ENCODE measurements around the gene BTBD1.

Gene BTBD1

GRCh38 chr15:83066034-83066733 is 868 bp downstream of the BTBD1 start:
- in situ Hi-C loops (cut with MboI; ENCODE audit: low pct_unique_long_range_greater_than_20kb, low sequenced_read_pairs, unreplicated experiment) = no loop called here
- DNase-seq (ENCODE audit: low spot score) = no peak
- TF ChIP-seq, protein P1, sequence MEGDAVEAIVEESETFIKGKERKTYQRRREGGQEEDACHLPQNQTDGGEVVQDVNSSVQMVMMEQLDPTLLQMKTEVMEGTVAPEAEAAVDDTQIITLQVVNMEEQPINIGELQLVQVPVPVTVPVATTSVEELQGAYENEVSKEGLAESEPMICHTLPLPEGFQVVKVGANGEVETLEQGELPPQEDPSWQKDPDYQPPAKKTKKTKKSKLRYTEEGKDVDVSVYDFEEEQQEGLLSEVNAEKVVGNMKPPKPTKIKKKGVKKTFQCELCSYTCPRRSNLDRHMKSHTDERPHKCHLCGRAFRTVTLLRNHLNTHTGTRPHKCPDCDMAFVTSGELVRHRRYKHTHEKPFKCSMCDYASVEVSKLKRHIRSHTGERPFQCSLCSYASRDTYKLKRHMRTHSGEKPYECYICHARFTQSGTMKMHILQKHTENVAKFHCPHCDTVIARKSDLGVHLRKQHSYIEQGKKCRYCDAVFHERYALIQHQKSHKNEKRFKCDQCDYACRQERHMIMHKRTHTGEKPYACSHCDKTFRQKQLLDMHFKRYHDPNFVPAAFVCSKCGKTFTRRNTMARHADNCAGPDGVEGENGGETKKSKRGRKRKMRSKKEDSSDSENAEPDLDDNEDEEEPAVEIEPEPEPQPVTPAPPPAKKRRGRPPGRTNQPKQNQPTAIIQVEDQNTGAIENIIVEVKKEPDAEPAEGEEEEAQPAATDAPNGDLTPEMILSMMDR (IDR thresholded peaks at IDR 0.05; ENCODE audit: extremely low read depth, insufficient read depth, missing control alignments) = no peak

DNA sequence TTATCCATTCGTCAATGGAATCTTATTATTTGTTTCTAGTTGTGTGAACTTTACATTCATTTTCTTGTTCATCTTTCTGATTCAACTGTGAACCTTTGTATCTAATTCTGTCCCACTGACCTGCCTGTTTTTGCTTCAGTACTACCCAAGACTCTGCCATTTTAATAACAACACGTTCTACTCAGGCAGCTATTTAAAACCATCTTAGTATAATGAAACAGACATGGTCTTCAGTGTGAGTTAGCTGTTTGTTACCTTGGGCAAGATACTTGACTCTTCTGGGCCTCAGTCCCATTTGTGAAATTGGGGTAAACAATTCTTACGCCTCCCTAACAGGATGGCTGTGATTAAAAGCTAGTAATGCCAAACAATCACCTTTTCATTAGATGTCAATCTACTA is 1.6 kb downstream of the BTBD1 start:
- no peak for DNase-seq (ENCODE audit: low spot score)
- TF ChIP-seq, protein P1 (IDR thresholded peaks at IDR 0.05; ENCODE audit: extremely low read depth, insufficient read depth, missing control alignments) = no peak
- in situ Hi-C loops (cut with MboI; ENCODE audit: low pct_unique_long_range_greater_than_20kb, low sequenced_read_pairs, unreplicated experiment) = no loop called here

DNA sequence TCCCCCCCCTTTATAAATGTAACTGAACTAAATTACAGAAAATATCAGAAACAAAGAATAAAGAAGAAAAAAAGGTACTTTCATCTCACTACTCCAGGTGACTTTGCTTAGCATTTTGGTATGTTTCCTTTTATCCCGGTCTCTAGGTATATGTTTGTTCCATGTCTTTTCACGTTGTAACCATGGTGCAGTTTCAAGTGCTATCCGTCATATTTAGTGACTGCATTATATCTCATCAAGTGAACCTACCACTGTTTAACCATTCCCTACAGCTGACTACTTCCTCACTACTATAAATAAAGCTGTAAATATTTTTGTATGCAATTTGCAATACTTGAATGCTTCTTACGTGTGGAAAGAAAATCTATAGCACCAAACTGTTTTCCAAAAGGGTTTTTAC is 2.2 kb downstream of the BTBD1 start:
- DNase-seq (ENCODE audit: low spot score) = no peak
- in situ Hi-C loops (cut with MboI; ENCODE audit: low pct_unique_long_range_greater_than_20kb, low sequenced_read_pairs, unreplicated experiment) = no loop called here
- TF ChIP-seq, protein P1 (IDR thresholded peaks at IDR 0.05; ENCODE audit: extremely low read depth, insufficient read depth, missing control alignments) = no peak

GRCh38 chr15:83063551-83063950 is 3.5 kb downstream of the BTBD1 start:
- in situ Hi-C loops (cut with MboI; ENCODE audit: low pct_unique_long_range_greater_than_20kb, low sequenced_read_pairs, unreplicated experiment) = no loop called here
- DNase-seq (ENCODE audit: low spot score) = no peak
- TF ChIP-seq, protein P1 (IDR thresholded peaks at IDR 0.05; ENCODE audit: extremely low read depth, insufficient read depth, missing control alignments) = no peak

DNA sequence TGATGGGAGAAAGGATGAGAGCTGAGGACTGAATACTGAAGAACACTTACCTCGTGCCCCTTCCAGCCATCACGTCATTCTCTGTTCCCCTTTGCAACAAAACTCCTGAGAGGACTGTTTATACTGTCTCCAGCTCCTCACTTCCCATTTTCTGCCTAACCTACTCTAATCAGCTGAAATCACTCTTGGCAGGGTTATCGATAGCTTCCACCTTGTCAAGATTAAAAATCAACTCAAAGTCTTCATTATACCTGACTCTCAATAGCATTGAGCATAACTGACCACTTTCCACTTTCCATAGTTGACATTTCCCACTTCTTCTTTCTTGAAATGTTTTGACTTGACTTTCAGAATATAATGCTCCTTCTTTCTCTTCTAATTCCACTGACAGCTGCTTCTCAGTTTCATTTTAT is 4.3 kb downstream of the BTBD1 start:
- TF ChIP-seq, protein P1 (IDR thresholded peaks at IDR 0.05; ENCODE audit: extremely low read depth, insufficient read depth, missing control alignments) = no peak
- in situ Hi-C loops (cut with MboI; ENCODE audit: low pct_unique_long_range_greater_than_20kb, low sequenced_read_pairs, unreplicated experiment) = no loop called here
- no peak for DNase-seq (ENCODE audit: low spot score)

DNA sequence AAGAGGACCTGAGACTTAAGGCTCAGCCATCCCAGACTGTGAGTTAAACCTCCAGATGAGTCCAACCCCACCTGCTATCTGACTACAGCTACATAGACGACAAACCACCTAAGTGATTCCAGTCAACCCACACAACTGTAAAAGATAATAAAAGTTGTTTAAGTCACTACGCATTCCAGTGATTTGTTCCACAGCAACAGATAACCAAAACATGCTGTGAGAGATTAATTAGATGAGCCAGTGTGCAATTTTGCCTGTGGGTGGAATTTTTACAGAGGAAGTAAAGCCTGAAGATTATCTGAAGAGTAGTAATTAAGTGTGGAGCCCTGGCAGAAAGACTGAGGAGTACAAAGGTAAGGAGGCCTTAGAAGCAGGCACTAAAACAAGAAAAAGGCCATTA is 5.4 kb downstream of the BTBD1 start:
- TF ChIP-seq, protein P1 (IDR thresholded peaks at IDR 0.05; ENCODE audit: extremely low read depth, insufficient read depth, missing control alignments) = no peak
- in situ Hi-C loops (cut with MboI; ENCODE audit: low pct_unique_long_range_greater_than_20kb, low sequenced_read_pairs, unreplicated experiment) = no loop called here
- no peak for DNase-seq (ENCODE audit: low spot score)

All from GM13977 (cell line).